Frontal cortex (tissue), 4 donors: ENCODE data around the gene CDK6. TPM values are rescaled to one million over a fixed set of nuclear protein-coding genes. Genes with fewer than 3 reads are reported as not detected.

Experiments used
- DNase-seq, 2 donors: peaks; one replicate each; pipeline ENCODE4 v3.0.0; 2012; ENCODE audit warnings: low spot score in 2 of 2
- FAIRE-seq: peaks from 2 replicates; lab custom pipeline; 2012; peaks lifted over from hg19 to GRCh38; lab: Jason Lieb, UNC
- total RNA-seq: library from RNA; depleted of rRNA; stranded (reverse); fragments of >200 nt; gene quantifications from one replicate; pipeline ENCODE4 v1.2.3, GENCODE V29; 2014
- donor health status: control.
- donor health status: control.
- donor health status: control.

Gene CDK6
- total RNA-seq, 1 donor from 2014 or later, result 10.2 TPM

DNA sequence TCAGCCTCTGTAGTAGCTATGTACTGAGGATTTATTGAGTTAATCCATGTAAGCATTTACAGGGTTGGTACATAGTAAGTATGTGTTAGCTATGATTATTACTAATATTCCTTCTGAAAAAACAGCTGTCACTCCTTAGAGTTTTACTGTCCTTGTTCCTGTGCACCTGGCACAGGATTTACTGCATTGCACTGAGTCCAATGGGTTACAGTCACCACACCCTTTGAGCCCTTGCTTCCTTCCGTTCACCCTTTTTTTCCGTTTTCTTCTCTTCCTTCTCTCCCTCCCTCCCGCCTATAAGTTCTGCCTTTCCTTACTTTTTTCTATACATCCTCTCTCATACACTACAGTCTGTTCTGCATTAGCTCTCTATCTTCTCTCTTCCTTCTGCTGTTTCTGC lies 12.5 kb upstream of the CDK6 start:
- FAIRE-seq (no peak), DNase-seq (no peak)

DNA sequence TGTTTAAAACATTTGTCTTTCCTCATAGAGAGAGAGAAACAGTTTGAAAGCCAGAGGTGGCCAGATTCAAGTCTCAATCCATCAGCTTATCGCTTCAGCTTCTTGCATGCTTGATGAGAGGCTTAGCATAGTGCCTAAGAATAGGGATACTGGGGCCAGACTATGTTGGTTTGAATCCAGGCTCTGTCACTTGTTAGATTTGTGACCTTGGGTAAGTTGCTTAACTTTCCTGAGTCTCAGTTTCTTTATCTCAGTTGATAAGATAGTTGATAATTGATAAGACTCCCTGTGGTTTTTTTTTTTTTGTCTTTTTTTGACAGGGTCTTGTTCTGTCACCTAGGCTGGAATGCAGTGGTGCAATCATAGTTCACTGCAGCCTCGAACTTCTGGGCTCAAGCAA lies 12.1 kb upstream of the CDK6 start:
- no peak for FAIRE-seq
- DNase-seq, result no peak

DNA sequence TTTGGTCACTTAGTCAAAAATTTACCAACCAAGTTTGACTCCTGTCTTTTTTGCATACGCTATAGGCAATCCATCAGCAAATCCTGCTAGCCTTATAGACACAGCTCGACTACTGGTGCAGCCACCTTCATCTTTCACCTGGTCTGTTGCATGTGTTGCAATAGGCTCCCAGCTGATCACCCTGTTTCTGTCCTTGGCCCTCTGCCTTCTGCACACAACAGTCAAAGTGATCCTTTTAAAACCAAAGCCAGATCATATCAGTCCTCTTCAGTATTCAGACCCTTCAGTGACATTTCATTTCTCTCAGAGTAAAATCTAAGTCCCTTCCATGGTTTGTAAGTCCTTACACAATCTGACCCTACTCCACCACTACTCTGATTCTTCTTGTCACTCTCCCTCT lies 10.9 kb upstream of the CDK6 start:
- FAIRE-seq, result no peak
- DNase-seq, result no peak

GRCh38 chr7:92845736-92846135 lies 9.4 kb upstream of the CDK6 start:
- no peak for FAIRE-seq
- no peak for DNase-seq

DNA sequence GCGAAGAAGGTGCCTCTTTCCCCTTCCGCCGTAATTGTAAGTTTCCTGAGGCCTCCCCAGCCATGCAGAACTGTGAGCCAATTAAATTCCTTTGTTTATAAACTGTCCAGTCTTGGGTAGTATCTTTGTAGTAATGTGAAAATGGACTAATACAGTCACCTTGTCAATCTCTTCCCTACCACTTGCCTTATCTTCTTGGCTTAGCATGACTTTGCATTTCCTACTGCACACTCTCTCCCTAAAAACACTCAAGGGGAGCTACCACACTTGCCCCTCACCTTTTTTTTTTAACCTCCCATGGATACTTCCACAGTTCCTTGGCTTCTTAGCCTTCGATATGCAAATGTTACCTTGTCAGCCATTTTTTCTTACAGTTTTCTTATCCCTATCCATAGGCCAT lies 7.4 kb upstream of the CDK6 start:
- DNase-seq, result no peak
- FAIRE-seq, result no peak

DNA sequence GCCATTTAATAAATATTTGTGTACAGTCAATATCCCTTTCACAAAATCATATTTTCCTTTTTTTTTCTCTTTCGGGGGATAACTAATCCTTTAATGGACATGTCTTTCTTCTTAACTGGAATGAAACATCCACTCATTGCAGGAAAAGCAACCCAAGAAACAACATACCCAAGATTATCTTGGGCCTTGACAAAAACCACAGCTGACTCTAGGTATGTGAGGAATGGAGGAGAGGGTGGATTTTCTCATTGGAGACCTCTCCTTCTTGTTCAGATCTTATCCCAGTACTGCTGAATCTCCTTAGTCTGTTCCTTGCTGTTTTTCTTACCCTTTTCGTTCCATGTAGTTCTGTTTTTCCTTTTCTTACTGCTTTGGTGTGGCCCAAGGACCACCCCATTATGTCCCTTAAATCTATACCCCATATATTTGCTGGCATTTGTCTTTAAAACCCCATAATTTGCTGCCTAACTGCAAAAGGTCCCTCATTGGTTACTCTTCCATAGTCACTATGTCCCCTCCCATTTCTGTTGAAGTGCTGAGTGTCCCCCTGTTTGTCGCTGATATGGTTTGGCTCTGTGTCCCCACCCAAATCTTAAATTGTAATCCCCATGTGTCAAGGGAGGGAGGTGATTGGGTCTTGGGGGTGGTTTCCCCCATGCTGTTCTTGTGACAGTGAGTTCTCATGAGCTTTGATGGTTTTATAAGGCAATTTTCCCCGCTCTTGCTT lies 6.8 kb upstream of the CDK6 start:
- FAIRE-seq (no peak), DNase-seq (no peak)

GRCh38 chr7:92841192-92841591 lies 4.8 kb upstream of the CDK6 start:
- DNase-seq (no peak), FAIRE-seq (no peak)

DNA sequence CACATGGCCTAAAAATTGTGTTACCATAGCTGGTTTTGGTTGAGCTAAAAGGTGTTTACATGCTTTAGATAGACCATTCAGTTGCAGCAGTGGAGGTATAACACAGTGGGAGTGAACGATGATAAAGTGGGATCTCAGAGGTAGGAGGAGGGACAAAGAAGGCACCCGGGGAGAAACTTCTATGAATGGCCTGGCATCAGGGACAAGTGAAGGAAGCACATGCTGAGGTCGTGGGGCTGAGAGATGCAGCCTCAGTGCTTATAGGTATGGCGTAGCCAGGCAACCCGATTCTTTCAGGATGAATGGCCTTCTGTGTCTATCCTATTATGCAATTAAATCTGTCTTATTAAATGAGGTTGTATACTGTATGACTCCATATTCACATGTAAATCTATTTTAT lies 3.9 kb upstream of the CDK6 start:
- DNase-seq, result no peak

DNA sequence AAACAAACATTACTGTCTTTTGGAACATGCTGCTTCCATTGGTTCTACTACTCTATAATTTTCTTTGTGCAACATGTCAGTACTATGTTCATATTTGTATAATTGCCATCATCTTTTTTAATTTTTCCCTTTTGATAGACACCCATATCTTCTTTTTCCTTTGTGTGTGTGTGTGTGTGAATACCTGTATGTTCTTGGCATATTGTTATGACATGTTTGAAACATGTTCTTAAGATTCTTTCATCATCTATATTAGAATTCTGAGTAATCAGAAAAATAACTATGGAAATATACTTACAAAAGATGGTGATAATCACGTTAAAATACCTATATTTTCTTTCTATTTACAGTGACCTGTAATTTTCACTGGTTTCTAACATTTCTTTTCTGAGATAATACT lies 3.5 kb upstream of the CDK6 start:
- DNase-seq (no peak), FAIRE-seq (no peak)

More for the DNA sequence above, 3.9 kb upstream of the CDK6 start:
- no peak for FAIRE-seq

GRCh38 chr7:92838934-92839333 lies 2.6 kb upstream of the CDK6 start:
- peak; percentile 88 for FAIRE-seq

GRCh38 chr7:92837000-92837749 lies 802 bp upstream of the CDK6 start:
- DNase-seq (no peak), FAIRE-seq (no peak)

More at GRCh38 chr7:92838934-92839333, 2.6 kb upstream of the CDK6 start:
- no peak for DNase-seq

- DNase-seq (peak; percentile 20 to 33), FAIRE-seq (no peak)
These were observed 403 bp downstream of the CDK6 start for GRCh38 chr7:92835851-92836488.

DNA sequence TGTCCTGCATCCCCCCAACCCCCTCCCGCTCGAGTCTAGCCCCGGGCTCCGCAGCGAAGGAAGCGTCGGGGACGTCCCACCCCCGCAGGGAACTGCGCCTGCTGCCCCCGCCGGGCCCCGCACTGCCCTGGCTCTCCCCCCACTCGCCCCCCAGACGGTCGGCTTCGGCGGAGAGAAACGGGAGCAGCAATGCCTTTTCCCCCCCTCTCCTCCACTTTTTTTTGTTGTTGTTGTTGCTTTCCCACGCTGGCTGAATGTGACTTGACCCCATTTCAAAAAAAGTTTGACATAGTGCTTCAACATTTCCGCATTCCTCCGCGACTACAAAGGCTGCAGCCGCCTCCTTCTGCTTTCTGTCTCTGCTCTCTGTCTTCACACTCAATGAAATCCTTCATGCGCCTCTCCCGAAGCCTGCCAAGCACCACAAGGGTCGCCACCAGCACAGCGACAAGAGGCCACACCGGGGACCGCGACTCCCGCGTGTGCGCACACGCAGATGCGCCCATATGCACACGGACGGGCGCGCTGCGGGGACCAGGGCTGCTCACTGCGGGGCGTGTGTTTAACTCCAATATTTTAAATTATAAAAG lies 1.0 kb downstream of the CDK6 start:
- DNase-seq, result peak; percentile 30 to 55

DNA sequence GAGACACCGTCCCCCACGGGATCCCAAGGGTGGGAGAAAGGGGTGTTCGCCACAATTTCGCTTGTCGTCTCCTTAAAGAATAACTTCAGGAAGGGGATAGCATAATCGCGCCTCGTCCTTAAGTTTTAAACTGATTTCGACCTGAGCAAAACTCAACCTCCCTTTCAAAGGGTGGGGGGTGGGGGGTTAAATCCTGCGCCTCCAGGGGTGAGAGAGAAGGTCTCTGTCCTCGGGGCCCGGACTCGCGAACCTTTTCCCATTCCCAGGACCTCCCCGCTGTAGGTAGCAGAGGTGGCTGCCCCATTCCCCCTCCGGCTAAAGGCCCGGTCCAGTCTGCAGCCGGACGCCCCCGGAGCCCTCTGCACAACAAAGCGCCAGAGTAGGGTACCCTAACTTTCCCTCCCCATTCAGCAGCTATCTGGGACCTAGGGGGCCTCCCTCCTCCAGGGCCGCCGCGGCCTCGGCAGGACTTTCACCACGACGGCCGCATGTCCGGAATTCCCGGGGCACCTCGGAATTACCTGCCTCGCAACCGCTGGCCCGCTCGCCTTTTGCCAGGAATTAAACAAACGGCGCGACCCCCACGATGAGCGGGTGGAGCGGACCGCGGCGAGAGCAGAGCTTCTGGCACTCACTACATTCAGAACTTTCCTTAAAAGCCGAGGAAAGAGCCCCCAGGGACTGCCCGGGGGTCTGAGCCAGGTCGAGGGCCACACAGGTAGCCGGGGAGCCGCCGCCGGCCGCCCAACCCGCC lies 1.7 kb downstream of the CDK6 start:
- peak; percentile 12 to 38 for DNase-seq
- FAIRE-seq, result no peak

More for the DNA sequence above, 1.0 kb downstream of the CDK6 start:
- FAIRE-seq, result no peak

GRCh38 chr7:92833766-92834506 lies 2.4 kb downstream of the CDK6 start:
- DNase-seq (peak; percentile 50 to 79), FAIRE-seq (no peak)

DNA sequence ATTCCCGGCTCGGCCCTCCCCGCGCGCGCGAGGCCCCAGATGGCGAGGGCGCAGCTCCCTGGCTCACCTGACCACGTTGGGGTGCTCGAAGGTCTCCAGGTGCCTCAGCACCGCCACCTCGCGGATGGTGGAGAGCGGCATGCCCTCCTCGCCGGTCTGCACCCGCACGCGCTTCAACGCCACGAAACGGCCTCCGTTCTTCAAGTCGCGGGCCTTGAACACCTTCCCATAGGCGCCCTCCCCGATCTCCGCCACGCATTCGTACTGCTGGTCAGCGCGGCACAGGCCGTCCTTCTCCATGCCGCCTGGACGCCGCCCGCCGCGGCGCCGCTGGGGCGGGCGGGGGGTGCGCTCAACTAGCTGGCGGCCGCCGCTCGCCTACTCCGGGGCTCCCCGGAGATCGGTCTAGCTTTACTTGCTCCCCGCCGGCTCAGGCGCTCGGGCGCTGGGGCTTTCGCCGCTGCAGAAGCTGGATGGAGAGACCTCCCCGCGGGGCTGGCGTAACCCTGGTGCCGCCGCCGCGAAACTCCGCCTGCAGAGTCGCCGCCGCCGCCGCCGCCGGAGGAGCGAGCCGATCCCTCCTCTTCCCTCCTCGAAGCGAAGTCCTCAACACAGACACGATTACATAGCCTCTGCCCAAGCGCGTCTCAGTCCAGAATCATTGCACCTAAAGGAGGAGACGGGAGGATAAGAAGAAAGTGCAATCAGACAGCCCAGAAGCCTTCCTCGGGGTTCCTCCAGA lies 3.2 kb downstream of the CDK6 start:
- FAIRE-seq (no peak), DNase-seq (peak; percentile 67 to 80)

- FAIRE-seq, result no peak
These were observed 3.8 kb downstream of the CDK6 start for GRCh38 chr7:92832534-92833023.

More at GRCh38 chr7:92832534-92833023, 3.8 kb downstream of the CDK6 start:
- peak in 1 of 2 donors; percentile 18 for DNase-seq
